Hematopoietic multipotent progenitor cell treated with erythropoietin and hydrocortisone succinate and interleukin-3 and kit ligand, for 17 days (in vitro differentiated cells): ENCODE results near the gene TMEM209.
"Not testable (repeated sequence)": the region's sequence is repeated elsewhere in the genome, so short reads cannot be mapped to it uniquely, and the experiment has no call there.

Experiments
- DNase-seq: peaks from one replicate; pipeline ENCODE4 v3.0.0-alpha.2; 2015; ENCODE audit warnings: low spot score

TMEM209 gene

DNA sequence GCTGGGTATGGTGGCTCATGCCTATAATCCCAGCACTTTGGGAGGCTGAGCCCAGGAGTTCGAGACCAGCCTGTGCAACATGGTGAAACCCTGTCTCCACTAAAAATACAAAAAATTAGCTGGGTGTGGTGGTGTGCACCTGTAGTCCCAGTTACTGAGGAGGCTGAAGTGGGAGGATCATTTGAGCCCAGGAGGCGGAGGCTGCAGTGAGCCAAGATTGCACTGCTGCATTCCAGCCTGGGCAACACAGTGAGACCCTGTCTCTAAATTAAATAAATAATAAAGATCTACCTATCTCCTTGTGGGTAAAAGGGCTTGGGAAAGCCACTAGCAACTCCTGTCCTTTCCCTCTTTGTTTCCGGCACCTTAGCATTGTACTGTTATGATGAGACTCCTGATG is 78.4 kb downstream of the TMEM209 start:
- DNase-seq: not testable (repeated sequence)

DNA sequence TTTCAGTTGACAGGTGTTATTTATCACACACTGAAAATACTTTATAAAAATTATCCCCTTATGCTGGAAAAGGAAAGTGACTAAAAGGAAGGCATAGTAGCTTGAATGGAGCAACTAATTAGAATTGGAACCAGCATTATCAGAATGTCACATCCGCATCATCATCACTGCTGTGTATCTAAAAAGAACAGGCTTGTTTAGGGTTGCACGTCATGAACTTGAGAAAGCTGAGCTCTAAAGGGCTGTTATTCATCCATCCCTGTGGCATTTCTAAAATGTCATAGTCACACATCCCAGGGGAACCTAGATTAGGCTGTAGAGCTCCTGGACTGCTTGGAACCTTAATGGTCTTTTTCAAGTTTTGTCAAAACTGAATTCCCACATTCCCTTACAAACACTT is 80.5 kb downstream of the TMEM209 start:
- peak; percentile 38 for DNase-seq

DNA sequence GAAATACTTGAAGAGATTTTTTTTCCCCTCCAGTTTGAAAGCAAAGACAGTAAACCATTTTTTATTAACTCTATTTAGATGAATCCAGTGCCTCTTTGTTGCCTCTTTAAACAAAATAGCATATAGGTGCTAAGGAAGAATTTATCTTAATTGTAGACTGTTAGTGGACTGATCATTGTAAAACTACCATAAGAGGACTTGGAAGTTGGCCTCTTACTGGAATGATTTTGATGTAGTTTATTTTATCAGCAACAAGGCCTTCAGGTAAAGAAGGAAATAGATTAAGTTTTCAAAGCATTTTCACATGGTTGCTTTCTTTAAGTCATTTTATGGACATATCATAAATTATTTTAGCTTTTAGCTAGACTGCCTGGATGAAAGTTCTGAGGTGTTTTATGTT is 81.7 kb downstream of the TMEM209 start:
- no peak for DNase-seq

DNA sequence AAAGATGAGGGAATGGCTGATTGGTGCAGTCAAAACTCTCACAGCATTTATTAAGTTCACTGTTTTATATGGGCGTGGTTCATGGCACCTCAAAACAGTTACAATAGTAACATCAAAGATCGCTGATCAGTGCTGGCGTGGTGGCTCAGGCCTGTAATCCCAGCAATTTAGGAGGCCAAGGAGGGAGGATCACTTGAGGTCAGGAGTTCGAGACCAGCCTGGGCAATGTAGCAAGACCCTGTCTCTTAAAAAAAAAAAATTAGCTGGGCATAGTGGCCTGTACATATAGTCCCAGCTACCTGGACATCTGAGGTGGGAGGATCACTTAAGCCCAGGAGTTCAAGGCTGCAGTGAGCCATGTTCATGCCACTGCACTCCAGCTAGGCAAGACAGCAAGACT is 86.4 kb downstream of the TMEM209 start:
- DNase-seq: no peak

DNA sequence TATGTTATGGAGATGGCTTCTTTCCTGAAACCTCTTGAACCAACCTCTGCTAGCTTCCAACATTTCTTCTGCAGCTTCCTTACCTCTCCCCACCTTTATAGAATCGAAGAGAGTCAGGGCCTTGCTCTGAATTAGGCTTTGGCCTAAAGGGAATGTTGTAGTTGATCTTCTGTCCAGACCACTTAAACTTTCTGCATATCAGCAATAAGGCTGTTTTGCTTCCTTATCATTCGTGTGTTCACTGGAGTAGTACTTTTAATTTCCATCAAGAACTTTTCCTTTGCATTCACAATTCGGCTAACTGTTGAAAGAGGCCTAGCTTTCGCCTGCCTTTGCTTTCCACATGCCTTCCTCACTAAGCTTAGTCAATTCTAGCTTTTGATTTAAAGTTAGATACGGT is 86.9 kb downstream of the TMEM209 start:
- DNase-seq: no peak

DNA sequence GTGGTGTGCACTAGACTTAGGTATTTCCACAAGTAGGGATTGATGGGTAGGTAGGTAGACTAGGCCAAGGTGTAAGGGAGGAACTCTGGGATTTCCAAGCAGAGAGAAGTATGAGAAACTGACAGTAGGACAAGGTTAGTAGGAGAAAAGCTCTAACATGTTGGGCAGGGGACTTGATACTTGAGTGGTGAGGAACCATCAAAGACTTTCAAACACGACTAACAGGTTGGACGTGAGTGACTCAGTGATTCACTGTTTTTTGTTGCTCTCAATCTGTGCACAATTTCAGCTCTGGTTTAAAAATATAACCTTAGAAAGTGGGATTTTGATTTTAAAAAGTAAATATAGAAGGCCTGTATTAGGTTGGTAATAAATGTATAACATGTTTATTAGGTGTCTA is 90.4 kb downstream of the TMEM209 start:
- DNase-seq: no peak
